Measurements from ENCODE around the gene MORC2. TPM values are rescaled to one million over a fixed set of nuclear protein-coding genes. Genes with fewer than 3 reads are reported as not detected.

MORC2 gene
- total and polyA plus RNA-seq, 9 of the 15 experiments (the other 6 are each of a cell fraction or from before 2014, with no cell fraction given) = 3.3 to 34.7 (median 16.7) TPM

DNA sequence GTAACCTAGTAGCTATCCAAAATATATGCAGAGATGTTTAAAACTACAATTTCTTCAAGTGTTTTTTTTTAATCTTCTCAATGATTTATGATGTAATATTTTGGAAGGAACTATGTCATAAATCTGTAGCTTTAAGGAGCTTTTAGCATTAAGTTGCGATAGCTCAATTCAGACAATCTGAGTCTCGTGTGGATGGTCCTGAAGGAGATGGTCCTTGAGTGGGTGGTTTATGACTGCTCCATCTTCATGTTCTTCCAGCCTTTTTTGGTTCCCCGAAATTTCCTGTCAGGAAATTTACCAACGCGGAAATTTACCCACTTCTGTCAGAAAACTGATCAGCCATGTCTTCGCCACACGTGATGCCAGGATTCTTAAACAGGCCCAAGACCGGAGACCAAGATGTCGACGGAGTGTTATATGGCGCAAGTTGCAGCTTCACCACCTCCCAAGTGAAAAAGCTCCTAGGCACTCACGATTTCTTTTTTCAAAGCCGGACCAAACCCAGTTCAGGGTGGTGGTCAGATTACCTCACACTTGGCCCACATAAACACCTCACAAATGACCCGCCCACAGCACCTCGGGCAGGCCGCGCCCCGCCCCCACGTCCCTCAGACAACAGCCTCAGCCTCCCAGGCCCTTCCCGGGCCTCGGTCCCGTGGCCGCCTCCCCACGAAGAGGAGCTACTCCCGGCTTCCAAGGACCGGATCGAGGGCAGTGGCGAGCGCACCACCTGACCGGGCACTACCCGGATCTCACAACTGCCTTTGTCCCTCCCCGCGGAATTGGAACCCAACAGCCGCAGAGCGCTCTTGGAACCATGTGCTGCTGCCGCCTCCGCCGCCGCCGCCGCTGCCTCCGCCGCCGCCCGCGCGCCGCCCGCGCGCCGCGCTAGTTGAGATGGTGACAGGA, at the start of gene MORC2 (continued):
- TF ChIP-seq, protein P1, sequence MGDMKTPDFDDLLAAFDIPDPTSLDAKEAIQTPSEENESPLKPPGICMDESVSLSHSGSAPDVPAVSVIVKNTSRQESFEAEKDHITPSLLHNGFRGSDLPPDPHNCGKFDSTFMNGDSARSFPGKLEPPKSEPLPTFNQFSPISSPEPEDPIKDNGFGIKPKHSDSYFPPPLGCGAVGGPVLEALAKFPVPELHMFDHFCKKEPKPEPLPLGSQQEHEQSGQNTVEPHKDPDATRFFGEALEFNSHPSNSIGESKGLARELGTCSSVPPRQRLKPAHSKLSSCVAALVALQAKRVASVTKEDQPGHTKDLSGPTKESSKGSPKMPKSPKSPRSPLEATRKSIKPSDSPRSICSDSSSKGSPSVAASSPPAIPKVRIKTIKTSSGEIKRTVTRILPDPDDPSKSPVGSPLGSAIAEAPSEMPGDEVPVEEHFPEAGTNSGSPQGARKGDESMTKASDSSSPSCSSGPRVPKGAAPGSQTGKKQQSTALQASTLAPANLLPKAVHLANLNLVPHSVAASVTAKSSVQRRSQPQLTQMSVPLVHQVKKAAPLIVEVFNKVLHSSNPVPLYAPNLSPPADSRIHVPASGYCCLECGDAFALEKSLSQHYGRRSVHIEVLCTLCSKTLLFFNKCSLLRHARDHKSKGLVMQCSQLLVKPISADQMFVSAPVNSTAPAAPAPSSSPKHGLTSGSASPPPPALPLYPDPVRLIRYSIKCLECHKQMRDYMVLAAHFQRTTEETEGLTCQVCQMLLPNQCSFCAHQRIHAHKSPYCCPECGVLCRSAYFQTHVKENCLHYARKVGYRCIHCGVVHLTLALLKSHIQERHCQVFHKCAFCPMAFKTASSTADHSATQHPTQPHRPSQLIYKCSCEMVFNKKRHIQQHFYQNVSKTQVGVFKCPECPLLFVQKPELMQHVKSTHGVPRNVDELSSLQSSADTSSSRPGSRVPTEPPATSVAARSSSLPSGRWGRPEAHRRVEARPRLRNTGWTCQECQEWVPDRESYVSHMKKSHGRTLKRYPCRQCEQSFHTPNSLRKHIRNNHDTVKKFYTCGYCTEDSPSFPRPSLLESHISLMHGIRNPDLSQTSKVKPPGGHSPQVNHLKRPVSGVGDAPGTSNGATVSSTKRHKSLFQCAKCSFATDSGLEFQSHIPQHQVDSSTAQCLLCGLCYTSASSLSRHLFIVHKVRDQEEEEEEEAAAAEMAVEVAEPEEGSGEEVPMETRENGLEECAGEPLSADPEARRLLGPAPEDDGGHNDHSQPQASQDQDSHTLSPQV (IDR thresholded peaks at IDR 0.05) = peak; percentile 62; the same call in 1 of the 2 replicates
- TF ChIP-seq CBX1 (IDR thresholded peaks at IDR 0.05; ENCODE audit: low read depth) = peak; percentile 29; the same call in 1 of the 2 replicates
- TF ChIP-seq RNF2 (IDR thresholded peaks at IDR 0.05) = 0 out of 2 replicates have a peak, but pooled peaks have one; percentile 47
- TF ChIP-seq SMAD4 (CRISPR knock-in tag; conservative IDR thresholded peaks at IDR 0.05) = peak; percentile 64
- TF ChIP-seq, protein P2, sequence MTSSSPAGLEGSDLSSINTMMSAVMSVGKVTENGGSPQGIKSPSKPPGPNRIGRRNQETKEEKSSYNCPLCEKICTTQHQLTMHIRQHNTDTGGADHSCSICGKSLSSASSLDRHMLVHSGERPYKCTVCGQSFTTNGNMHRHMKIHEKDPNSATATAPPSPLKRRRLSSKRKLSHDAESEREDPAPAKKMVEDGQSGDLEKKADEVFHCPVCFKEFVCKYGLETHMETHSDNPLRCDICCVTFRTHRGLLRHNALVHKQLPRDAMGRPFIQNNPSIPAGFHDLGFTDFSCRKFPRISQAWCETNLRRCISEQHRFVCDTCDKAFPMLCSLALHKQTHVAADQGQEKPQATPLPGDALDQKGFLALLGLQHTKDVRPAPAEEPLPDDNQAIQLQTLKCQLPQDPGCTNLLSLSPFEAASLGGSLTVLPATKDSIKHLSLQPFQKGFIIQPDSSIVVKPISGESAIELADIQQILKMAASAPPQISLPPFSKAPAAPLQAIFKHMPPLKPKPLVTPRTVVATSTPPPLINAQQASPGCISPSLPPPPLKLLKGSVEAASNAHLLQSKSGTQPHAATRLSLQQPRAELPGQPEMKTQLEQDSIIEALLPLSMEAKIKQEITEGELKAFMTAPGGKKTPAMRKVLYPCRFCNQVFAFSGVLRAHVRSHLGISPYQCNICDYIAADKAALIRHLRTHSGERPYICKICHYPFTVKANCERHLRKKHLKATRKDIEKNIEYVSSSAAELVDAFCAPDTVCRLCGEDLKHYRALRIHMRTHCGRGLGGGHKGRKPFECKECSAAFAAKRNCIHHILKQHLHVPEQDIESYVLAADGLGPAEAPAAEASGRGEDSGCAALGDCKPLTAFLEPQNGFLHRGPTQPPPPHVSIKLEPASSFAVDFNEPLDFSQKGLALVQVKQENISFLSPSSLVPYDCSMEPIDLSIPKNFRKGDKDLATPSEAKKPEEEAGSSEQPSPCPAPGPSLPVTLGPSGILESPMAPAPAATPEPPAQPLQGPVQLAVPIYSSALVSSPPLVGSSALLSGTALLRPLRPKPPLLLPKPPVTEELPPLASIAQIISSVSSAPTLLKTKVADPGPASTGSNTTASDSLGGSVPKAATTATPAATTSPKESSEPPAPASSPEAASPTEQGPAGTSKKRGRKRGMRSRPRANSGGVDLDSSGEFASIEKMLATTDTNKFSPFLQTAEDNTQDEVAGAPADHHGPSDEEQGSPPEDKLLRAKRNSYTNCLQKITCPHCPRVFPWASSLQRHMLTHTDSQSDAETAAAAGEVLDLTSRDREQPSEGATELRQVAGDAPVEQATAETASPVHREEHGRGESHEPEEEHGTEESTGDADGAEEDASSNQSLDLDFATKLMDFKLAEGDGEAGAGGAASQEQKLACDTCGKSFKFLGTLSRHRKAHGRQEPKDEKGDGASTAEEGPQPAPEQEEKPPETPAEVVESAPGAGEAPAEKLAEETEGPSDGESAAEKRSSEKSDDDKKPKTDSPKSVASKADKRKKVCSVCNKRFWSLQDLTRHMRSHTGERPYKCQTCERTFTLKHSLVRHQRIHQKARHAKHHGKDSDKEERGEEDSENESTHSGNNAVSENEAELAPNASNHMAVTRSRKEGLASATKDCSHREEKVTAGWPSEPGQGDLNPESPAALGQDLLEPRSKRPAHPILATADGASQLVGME (CRISPR knock-in tag; IDR thresholded peaks at IDR 0.05) = 0 out of 2 replicates have a peak, but pooled peaks have one; percentile 43
- peak; percentile 28 for TF ChIP-seq CCNT2 (IDR thresholded peaks at IDR 0.05; ENCODE audit: borderline replicate concordance, extremely low read depth, insufficient read length, low read depth, low read length)
- TF ChIP-seq, protein P3, sequence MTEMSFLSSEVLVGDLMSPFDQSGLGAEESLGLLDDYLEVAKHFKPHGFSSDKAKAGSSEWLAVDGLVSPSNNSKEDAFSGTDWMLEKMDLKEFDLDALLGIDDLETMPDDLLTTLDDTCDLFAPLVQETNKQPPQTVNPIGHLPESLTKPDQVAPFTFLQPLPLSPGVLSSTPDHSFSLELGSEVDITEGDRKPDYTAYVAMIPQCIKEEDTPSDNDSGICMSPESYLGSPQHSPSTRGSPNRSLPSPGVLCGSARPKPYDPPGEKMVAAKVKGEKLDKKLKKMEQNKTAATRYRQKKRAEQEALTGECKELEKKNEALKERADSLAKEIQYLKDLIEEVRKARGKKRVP (CRISPR knock-in tag; IDR thresholded peaks at IDR 0.05) = no peak

Measured in K562 (cell line).